GM06990 (cell line): Measurements from ENCODE around the gene TMPRSS5.

Source experiments
- DNase-seq: peaks from one replicate; pipeline ENCODE4 v3.0.0-alpha.2; 2011; ENCODE audit not compliant: insufficient read length; ENCODE audit errors: extremely low read depth
- H3K27me3 ChIP-seq: replicated peaks from 2 replicates; pipeline ENCODE4 v1.6.0; 2011; ENCODE audit warnings: low read length; ENCODE audit not compliant: control insufficient read depth, insufficient read depth
- H3K36me3 ChIP-seq: 2 replicates; pipeline ENCODE4 v1.5.1; 2011; ENCODE audit warnings: low read length; ENCODE audit not compliant: control insufficient read depth, insufficient read depth
- H3K4me3 ChIP-seq: replicated peaks from 2 replicates; pipeline ENCODE4 v1.5.1; 2011; ENCODE audit warnings: low read depth, mild to moderate bottlenecking, control low read depth, low read length
- CTCF ChIP-seq: IDR thresholded peaks from 2 replicates; pipeline ENCODE4 v1.5.1; 2011; ENCODE audit warnings: low read length, control low read depth, mild to moderate bottlenecking, inconsistent platforms; ENCODE audit not compliant: insufficient read depth, poor library complexity, severe bottlenecking

Gene TMPRSS5

GRCh38 chr11:113649311-113649710, 56.8 kb downstream of the TMPRSS5 start:
- DNase-seq, result no peak
- no peaks in the 10 kb centered on the region for H3K36me3 ChIP-seq
- H3K4me3 ChIP-seq, result no peak overlapping the region
- TF ChIP-seq CTCF, result no peak
- H3K27me3 ChIP-seq, result no peaks in the 10 kb centered on the region; the same call in none of the 2 replicates

- H3K36me3 ChIP-seq, result no peaks in the 10 kb centered on the region
- H3K4me3 ChIP-seq, result no peak overlapping the region
- no peak for DNase-seq
- H3K27me3 ChIP-seq, result no peaks in the 10 kb centered on the region; the same call in none of the 2 replicates
- no peak for TF ChIP-seq CTCF
These were observed 58.3 kb downstream of the TMPRSS5 start for GRCh38 chr11:113647856-113648255.

GRCh38 chr11:113647108-113647507, 59.0 kb downstream of the TMPRSS5 start:
- no peak overlapping the region for H3K4me3 ChIP-seq
- no peak for DNase-seq

GRCh38 chr11:113645593-113646349, 60.3 kb downstream of the TMPRSS5 start:
- no peak for DNase-seq
- Histone ChIP-seq H3K27me3 (no peaks in the 10 kb centered on the region; the same call in none of the 2 replicates), H3K4me3 (no peak overlapping the region), H3K36me3 (no peaks in the 10 kb centered on the region)
- no peak for TF ChIP-seq CTCF

More at GRCh38 chr11:113647108-113647507, 59.0 kb downstream of the TMPRSS5 start:
- Histone ChIP-seq H3K27me3 (no peaks in the 10 kb centered on the region; the same call in none of the 2 replicates), H3K36me3 (no peaks in the 10 kb centered on the region)
- TF ChIP-seq CTCF, result no peak

GRCh38 chr11:113644605-113645004, 61.5 kb downstream of the TMPRSS5 start:
- no peak for DNase-seq
- no peak for TF ChIP-seq CTCF
- Histone ChIP-seq H3K4me3 (no peak overlapping the region), H3K27me3 (no peaks in the 10 kb centered on the region; the same call in none of the 2 replicates), H3K36me3 (no peaks in the 10 kb centered on the region)

GRCh38 chr11:113643701-113644100, 62.4 kb downstream of the TMPRSS5 start:
- Histone ChIP-seq H3K36me3 (no peaks in the 10 kb centered on the region), H3K4me3 (no peak overlapping the region), H3K27me3 (no peaks in the 10 kb centered on the region; the same call in none of the 2 replicates)
- no peak for DNase-seq
- no peak for TF ChIP-seq CTCF
